Activated CD4-positive, alpha-beta T cell treated with anti-CD3 and anti-CD28 coated beads for 1 hour (primary cell): ENCODE data around the gene SFT2D1.

Experiments used
- DNase-seq: peaks from one replicate; pipeline ENCODE4 v3.0.0-alpha.2; 2020

Gene SFT2D1

GRCh38 chr6:166306378-166307081 is 35.8 kb downstream of the SFT2D1 start:
- DNase-seq, result no peak

GRCh38 chr6:166305562-166306117 is 36.7 kb downstream of the SFT2D1 start:
- DNase-seq, result no peak

- DNase-seq, result no peak
Observed at GRCh38 chr6:166304106-166304505, 38.2 kb downstream of the SFT2D1 start.

GRCh38 chr6:166301611-166302529 is 40.5 kb downstream of the SFT2D1 start:
- DNase-seq, result no peak

DNA sequence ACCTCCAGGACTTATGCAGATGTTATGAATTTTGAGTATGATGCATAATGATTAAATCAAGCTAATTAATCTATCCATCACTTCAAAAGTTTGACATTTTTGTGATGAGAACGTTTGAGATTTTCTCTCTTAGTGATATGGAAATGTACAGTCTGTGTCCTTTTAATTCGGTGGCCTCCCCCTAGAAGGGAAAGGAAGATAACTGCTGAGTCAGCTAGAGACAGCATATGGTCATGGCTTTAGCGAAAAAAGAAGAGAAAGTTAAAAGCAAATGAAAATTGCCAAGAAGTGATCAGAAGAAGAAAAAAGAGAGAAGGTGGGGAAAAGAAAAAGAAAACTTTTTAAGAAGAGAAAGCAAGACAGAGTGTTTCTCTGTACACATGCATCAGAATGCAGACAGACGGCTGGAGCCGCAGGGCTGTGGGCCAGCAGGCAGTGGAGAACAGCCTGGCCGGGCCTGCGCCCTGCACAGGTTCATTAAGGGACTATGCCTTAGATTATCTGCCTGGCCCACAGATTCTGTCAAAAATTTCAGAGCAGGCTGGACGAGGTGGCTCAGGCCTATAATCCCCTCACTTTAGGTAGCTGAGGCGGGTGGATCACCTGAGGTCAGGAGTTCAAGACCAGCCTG is 41.9 kb downstream of the SFT2D1 start:
- no peak for DNase-seq

DNA sequence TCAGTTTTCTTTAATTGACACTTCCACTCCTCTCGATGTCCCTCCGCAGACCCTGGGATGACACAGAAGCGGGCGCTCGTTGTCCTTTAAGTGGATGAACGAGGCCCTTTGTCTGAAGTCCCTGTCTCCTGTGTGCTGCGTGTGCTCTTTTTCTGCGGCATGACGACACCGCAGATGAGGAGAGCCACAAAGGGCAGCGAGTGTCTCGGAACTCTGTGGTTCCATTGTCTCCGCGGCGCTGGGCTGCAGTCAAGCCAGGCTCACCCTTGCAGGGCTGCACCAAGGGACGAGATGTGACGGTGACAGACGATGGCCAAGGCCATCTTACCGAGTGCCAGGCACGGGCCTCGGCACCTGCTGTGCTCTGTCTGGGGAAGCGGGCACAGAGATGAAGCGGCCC is 44.7 kb downstream of the SFT2D1 start:
- no peak for DNase-seq

GRCh38 chr6:166296035-166296883 is 46.1 kb downstream of the SFT2D1 start:
- DNase-seq, result no peak

DNA sequence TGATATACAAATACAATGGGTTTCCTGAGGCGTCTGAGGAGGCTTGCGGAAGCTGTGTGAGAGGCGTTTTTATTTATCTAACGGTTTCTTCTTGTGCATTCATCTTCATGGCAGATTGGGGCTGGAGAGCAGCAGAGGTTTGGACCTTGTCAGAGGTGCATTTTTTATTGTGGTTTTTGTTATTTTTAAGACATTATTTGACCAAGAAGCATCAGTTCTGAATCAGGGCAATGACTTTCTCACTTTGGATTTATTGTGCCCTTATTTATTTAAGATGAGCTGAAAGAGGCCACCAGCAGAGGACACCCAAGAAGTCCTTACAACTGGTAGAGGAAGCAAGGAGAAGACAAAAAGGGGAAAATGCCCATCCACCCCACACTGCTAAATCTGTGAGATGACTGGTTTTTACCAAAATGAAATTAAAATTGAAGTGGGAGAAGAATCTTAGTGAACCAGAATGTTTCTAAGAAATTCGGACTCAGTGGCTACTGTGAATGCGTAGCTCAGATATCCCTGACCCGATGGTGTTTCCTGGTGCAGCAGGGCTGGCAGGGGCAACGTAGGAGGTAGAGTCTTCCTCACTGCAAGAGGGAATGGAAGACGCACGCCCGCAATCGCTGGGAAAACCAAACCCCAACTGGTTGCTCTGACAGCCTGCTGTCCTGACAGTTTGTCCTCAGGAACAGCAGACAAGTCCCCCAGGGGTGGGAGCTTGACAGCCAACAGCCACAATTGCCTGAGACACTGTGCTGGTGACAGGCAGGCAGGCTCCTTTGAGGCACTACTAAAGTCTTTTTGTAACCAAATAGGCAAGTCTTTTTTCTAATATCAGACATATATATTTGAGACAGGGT is 48.4 kb downstream of the SFT2D1 start:
- no peak for DNase-seq

DNA sequence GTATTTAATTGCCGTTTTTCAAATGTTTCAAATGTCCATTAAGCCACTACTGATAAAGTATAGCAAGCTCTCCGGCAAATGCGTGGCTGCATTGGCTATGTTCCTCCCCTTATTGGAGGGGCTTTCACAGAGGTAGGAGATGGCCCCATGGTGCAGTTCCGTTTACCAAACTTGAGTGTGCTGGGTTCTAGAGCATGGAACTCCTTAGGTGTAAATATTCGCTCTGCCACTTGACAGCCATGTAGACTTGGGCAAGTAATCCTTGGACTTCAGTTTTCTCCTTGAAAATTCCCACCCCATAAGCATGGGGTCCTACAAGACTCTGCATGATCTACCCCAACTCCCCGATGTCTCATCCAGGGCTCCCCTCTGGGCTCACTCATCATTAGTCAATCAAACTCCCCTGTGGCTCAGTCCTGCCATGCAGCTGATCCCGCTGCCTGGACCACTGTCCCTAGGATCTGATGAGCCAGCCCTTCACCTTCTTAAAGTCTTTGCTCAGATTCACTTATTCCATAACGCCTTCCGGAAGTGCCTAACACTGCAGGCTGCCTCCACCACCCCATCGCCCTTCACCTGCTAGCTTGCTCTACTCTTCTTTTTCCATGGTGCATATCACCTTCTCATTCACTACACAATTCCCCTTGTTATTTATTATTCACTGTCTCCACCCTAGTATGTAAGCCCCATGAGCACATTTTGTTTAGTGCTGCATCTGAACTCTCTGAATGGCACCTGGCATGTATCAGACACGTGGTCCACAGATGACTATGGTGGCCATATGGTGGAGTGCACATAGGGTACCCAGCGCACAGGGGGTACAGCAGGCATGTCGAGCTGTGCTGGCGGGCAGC is 52.9 kb downstream of the SFT2D1 start:
- no peak for DNase-seq

DNA sequence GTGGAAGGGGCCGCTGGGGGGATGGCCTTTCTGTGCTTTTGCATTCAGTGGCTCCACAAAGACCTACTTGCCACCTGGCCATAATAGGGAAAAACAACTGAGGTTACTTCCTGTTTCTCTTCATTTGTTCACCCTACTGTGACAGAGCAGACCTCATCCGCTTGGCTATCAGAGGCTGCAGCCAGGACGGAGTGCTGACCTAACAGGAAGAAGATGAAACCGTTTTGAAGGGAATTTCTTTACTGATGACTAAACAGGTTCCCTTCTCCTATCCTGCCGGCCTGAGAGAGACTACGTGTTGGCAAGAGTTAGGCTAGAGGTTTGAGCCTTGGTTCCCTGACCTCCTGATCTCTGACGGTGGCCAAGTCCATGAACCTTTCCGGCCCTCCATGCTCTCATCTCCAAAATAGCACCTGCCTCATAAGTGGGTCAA is 55.5 kb downstream of the SFT2D1 start:
- DNase-seq, result no peak

- no peak for DNase-seq
Observed at GRCh38 chr6:166285233-166285632, 57.1 kb downstream of the SFT2D1 start.

DNA sequence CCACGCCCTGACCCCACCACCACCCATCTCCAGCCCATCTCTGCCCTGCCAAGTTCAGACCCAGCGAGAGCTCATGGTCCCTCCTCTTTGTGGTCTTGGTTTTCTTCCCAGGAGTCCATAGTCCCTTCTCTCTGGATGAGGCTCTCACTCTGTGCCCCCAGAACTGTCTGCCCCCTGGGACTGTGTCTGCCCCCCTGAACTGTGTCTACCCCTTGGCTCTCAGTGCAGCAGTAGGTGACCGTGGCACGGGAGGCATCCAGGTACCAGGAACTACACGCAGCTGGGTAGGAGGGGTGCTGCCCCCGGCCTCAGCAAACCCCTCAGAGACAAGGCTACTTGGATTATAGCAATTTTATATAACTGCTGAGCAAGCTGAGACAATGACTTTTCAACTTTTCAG is 57.7 kb downstream of the SFT2D1 start:
- DNase-seq, result no peak

GRCh38 chr6:166282394-166283032 is 59.8 kb downstream of the SFT2D1 start:
- DNase-seq, result no peak

DNA sequence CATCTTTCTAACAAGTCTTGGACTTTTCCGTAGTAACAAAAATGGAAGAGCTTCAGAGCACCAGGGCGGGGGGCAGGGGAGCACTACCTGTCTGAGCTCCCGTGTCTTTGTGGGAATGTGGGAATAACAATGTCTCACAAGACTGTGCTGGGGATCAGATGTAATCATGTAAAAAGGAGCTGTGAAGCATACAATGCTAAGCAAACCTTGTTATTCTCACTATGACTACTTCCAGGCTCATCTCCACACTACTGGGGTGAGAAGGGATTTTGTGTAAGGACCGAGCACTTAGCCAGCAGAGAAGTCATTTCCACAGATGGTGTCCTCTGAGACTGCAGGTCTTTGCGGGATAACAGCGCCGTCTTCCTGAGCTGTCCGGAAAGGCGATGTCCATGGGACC is 61.2 kb downstream of the SFT2D1 start:
- no peak for DNase-seq

- no peak for DNase-seq
Observed at GRCh38 chr6:166279393-166279679, 63.0 kb downstream of the SFT2D1 start.

GRCh38 chr6:166278579-166279392 is 63.6 kb downstream of the SFT2D1 start:
- no peak for DNase-seq

DNA sequence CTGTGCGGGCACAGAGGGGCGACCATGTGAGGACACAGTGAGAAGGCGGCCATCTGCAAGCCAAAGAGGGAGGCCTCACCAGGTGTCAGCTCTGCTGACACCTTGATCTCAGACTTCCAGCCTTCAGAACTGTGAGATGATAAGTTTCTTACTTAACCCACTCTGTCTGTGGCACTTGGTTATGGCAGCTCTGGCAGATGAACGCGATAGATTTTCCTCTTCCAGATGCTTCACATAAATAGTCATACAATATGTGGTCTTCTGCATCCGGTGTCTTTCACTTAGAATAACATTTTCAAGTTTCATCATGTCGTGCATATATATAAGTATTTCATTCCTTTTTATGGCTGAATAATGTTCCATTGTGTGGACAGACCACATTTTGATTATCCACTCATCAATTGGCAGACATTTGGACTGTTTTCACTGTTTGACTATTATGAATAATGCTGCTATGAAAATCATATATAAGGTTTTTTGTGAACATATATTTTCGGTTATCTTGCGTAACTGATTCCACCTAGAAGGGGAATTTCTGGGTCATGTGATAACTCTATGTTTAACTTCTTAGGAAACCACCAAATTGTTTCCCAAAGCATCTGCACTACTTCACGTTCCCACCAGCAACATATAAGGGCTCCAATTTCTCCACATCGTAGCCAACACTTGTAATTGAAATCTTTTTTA is 64.3 kb downstream of the SFT2D1 start:
- no peak for DNase-seq

DNA sequence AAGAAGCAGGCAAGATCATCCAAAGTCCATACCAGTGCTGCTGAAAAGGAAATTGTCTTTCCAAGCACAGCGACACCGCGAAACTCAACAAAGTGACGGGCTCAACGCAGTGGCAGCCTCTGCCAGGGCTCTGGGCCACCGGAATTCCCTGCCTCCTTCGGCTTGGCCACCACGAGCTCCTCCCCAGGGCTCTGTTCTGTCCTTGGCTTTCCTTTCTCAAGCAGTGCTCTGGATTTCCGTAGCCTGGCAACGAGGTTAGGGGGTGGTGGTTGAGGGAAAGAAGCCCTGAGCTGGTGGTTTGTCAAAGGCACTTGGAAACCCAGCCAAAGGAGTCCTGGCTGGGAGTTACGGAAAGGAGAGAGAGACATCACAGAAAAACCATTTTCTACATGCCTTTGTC is 65.3 kb downstream of the SFT2D1 start:
- DNase-seq, result no peak
